HG02678 (cell line): ENCODE results near the gene SNX30.

Experiments
- ATAC-seq: cut with Tn5 transposase; IDR thresholded peaks from one replicate; pipeline ENCODE4 v1.9.1; 2021; ENCODE audit warnings: mild to moderate bottlenecking, moderate library complexity; ENCODE audit not compliant: unreplicated experiment

Gene SNX30

DNA sequence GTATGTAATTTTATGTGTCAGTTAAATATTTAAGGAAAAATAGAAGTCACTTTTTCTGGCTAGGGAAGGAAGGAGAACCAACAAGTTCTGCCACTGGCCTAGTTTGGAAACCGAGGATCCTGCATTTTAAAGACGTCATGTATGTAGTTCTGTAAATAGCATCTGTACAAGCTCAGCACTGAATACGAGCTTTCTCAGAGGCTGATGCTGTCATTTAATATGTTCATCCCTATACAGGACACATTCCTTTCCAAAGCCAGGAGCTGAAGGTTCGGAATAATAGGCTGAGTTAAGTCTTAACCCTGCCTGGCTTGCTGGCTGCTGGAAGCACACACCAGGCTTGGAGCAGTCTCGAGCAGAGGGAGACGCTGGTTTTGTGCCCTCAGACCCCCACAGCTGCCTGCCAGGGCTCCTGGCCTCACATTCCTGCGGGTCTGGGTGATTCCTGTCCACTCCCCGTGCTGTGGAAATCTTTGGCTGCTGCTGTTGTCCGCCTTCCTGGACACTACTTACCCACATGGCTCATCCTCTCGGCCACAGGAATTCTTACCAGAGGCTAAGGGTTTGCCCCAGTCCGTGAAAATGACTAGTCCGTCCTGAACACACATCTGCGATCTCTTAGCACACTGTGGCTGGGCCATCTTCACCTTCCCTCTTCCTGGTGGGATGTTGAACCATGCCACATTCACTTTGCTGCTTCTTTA lies 103.5 kb downstream of the SNX30 start:
- no peak for ATAC-seq

DNA sequence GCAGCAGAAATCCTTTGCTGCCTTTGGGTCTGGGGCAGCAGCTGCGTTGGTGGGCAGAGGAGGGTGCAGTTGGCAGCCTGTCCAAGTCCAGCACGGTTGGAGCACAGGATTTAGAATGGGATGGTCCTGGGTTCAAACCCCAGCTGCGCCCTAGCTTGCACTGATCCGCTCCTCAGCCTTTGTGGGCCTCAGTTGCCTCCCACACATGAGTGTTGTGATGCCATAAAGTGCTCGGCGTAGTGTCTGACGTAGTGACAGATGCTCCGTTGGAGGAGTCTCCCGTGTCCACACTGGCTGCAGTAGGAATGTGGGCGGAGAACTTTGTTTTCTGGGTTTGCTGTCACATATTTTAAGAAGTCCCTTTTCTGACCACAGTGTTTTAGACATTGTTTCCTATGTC lies 104.1 kb downstream of the SNX30 start:
- ATAC-seq = no peak

DNA sequence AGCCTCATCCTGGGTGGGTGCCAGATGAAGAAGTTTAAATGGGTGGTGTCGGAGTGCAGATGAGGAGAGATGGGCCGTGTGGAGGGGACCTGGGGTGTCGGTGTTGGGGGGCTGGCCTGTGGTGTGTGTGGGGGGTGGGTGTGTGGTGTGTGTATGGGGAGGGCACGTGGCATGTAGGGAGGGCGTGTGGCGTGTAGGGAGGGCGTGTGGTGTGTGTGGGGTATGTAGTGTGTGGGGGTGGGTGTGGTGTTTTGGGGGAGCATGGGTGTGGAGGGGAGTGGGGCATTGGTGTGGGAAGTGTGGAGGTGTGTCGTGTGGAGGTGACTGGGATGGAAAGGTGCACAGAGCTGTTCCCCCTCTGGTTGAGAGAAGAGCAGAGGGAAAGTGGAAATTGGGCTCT lies 105.6 kb downstream of the SNX30 start:
- no peak for ATAC-seq

DNA sequence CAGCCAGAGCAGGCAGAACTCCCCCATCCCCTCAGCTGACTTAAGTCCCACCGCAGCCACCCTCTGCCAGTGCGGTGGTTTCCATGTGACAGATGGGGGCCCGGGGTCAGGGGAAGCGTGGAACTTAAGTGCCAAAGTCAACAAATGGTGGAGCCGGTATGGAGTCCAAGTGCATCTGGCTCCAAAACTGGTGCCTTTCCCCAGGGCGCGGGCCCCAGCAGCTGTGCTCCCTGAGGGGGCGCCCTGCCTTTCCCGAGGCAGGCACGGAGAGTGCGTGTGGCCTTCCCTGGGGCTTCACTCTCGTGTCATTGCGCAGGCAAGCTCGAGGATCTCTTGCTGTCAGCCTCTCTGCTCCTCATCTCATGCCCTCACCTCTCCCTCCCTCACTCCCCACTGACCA lies 106.3 kb downstream of the SNX30 start:
- ATAC-seq = no peak

DNA sequence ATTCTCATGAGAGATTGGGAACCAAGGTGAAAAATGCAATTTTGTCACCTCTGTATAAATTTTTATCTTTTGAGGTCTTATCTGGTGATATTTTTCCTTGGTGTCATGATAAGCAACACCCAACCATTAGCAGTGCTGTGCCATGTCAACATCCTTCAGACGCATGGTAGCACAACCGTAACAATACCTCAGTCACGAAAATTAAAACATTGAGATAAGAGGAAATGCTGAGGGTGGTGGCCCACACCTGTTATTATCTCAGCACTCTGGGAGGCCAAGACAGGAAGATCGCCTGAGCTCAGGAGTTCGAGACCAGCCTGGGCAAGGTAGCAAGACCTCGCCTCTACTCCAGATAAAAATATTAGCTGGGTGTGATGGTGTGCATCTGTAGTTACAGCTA lies 107.4 kb downstream of the SNX30 start:
- no peak for ATAC-seq

DNA sequence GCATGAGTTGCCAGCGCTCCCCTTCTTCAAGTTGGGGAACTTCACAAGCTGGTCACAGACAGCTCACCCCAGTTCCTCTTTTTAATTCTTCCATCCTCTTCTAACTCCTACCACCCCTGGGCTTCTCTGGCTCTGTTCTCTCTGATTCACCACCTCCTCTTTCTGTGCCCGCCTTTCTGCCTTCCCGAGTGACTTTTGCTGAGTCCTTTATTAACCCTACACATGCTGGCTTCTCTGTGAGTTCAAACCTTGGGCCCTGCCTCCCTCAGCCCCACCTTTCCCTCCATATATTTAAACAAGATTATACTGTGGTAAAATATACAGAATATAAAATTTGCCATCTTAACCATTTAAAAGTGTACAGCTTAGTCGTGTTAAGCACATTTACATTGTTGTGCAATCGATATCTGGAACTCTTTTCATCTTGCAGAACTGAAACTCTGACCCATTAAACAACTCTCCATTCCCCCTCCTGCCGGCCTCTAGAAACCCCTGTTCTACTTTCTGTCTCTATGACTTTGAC lies 108.1 kb downstream of the SNX30 start:
- ATAC-seq = peak; percentile 69

DNA sequence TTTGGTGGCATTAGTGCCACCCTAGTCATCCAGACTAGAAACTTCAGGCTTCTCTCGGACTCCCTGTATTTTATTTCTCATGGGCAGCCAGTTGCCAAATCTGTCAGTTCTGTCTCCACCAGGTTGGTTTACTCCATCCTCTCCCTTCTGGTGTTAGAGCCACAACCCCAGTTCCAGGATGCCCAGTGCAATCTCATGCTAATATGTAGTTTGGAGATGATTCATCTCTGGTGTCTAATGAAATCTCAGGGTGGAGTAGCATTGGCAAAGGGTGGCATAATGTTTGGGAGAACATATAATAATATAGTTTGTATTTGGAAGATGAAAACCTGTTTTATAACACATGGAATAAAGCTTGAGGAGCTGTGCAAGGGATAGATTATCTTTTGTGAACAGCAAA lies 109.9 kb downstream of the SNX30 start:
- ATAC-seq = no peak

DNA sequence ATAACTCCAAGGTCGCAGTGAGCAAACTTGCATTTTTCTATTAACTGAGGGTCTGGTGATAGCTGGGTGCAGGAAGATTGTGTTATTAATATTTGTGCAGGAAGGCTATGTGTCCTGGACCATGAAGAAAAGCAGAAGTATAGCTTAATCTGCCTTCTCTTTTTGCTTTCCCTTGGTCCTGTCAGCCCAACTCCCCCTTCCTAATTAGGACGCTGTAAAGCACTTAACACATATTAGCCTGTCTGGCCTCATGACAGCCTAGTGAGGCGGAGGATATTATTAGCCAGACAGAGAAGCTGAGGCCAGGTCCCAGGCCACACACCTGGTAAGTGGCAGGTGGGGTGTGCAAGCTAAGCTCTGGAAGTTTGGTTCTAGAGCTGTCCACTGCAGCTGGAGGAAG lies 110.6 kb downstream of the SNX30 start:
- ATAC-seq = no peak

DNA sequence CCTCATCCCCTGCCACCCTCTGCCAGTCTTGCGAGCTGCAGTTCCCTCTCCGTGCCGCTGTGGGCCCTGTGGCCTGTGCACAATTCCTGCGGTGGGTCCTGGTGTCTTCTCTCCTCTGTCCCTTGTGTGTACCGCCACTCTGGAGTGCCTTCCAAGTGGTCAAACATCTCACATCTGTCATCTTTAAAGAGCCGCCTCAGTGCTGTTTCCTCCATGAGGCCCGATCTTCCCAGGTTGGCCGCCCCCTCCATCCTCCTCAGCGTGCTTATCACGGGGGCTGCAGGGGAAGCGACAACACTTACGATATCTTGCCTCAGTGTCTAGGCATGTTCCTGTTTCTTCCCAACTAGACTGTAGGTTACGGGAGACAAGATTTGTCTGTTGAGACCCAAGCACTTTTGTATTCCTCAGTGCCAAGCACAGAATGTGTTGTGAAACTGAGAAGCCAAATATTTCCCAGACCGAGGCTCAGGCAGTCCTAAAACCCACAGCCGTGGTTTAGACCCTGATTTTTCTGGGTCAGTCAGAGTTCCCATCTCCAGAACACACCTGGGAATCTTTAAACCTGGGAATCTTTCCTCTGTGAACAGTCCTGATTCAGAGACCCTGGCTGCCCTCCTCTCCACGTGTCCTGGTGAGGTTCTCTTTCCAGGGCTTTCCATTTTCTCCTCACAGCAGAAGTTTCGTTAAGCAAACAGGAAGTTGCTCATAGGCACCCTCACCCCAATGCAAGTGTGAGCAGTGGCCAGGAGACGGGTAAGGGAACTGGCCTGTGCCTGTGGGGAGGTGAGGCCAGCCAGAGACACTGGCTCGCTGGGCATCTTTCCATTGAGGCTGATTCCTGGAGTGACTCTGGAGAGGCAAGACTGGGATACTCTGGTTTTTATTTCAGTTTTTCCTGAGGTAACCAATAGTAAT lies 111.3 kb downstream of the SNX30 start:
- no peak for ATAC-seq

DNA sequence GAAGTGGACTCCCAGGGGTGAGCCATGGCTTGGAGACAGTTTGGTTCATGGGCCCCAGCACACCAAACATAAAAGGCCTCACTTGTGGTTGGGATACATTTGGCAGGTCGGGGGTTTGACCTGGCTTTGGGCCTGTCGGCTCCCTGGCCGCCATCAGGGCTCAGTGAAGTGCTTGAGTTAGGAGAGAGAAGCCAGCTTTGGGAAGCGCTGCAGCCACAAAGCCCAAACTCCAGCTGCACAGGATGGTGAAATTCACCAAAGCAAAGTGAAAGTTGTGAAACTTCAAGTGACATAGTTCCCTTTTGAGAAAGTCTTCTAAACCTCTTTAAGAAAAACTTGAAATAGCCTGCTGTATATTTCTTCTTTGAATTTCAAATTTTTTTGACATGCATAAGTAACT lies 112.7 kb downstream of the SNX30 start:
- no peak for ATAC-seq

DNA sequence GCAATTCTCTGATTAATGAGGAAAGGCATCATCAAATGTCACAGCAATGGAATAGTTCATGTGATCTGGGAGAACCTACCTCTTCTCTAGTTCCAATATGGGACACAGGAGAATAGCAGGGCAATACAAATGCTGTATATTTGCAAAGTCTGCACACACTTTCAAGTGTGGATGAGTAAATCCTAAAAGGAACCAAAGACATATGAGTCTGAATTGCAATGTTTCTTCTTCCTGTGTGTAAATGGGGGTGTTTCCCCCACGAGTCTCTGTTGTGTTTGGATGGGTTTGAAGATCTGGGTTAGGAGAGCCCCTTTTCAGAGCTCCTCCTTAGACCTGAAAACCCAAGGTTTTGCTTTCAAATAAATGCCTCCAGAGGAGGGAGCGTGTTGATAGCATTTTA lies 113.2 kb downstream of the SNX30 start:
- no peak for ATAC-seq

DNA sequence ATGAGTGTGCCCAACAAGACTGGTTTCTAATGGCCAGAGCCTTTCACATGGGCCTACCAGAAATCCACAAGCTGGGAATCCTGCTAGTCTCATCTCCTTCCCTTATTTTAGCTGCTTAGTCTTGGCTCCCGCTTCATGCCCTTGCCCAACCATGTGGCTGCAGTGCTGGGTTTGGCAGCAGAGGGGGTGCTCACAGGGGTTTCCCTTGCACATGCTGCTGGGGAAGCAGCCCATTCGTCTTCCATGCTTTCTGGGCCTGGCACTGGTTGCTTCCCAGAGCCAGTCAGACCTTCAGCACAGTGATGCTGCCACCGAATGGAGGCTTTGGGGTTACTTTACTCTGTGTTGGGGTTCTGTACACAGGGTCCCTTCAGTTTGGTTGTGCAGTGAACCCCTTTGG lies 113.8 kb downstream of the SNX30 start:
- ATAC-seq = no peak

DNA sequence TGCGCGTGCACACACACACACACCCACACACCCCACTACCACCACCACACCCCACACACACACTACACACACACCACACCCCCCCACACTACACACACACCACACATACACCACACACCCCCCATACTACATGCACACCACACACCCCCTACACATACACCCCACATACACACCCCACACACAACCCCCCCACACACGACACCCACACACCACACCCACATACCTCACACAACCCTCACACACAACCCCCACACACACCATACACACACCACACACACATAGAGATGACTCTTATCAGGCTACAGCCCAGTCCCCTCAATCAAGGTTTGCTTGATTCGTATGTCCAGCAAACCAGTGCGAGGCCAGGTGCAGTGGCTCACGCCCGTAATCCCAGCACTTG lies 114.4 kb downstream of the SNX30 start:
- ATAC-seq = no peak

DNA sequence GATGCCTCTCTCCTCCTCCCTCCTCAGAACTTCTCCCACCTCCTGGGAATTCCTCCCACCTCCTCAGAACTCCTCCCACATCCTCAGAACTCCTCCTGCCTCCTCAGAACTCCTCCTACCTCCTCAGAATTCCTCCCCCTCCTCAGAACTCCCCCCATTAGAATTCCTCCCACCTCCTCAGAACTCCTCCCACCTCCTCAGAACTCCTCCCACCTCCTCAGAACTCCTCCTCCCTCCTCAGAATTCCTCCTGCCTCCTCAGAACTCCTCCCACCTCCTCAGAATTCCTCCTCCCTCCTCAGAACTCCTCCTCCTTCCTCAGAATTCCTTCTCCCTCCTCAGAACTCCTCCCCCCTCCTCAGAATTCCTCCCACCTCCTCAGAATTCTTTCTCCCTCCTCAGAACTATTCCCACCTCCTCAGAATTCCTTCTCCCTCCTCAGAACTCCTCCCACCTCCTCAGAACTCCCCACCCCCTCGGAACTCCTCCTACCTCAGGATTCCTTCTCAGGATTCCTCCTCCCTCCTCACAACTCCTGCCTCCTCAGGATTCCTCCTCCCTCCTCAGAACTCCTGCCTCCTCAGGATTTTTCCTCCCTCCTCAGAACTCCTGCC lies 116.2 kb downstream of the SNX30 start:
- ATAC-seq = no peak

DNA sequence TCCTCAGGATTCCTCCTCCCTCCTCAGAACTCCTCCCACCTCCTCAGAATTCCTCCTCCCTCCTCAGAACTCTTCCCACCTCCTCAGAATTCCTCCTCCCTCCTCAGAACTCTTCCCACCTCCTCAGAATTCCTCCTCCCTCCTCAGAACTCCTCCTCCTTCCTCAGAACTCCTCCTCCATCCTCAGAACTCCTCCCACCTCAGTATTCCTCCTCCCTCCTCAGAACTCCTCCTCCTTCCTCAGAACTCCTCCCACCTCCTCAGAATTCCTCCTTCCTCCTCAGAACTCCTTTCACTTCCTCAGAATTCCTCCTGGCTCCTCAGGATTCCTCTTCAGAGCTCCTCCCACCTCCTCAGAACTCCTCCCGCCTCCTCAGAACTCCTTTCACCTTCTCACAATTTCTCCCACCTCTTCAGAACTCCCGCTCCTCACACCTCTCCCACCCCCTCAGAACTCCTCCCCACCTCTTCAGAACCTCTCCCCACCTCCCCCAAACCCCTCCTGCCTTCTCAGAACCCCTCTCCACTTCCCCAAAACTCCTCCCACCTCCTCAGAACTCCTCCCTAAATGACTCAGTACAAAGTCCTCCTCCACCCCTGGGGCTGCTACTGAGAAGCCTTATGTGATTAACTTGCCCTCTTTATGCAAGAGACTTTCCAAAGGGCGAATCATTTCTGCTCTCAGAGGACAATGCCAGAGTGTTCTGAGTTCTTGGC lies 116.9 kb downstream of the SNX30 start:
- no peak for ATAC-seq

DNA sequence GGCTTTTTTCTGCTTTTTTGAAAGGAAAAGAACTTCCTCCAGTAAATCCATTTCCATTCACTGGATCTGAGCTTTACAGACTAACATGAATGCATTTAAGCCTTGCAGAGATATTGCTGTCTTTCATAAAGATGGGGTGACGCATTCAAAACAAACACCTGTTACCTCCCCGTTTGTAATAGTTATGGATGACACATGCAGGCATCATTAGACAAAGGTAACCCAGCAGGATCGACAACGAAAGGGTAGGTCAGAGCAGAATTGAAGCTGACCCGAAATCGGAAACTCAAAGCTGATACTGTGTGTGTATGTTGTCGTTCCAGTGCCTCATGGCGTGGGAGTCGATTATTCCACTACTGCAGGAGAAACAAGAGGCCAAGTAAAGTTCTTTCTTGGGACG lies 117.9 kb downstream of the SNX30 start:
- ATAC-seq = no peak

DNA sequence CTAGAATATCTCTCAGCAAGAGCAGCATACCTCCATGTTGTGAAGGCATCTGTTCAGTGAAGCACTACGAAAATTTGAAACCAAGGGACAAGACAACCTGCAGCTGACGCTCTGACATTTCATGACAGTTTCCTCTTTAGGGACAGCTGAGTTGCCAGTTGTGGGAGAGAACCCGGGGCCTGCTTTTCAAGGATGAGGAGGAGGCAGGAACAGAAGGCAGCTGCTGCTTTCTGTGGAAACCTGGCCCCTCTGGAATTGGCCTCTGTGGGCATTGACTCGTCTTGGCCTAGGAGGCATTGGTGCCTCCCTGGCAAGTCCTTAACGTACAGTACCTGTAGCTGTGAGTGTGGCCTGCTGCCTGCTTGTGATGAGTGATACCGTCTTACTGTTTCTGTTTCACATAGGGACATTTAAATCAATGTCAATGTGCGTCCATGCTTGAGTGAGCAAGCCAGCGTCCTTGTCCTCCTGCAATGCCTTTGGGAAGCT lies 118.5 kb downstream of the SNX30 start:
- ATAC-seq = no peak

DNA sequence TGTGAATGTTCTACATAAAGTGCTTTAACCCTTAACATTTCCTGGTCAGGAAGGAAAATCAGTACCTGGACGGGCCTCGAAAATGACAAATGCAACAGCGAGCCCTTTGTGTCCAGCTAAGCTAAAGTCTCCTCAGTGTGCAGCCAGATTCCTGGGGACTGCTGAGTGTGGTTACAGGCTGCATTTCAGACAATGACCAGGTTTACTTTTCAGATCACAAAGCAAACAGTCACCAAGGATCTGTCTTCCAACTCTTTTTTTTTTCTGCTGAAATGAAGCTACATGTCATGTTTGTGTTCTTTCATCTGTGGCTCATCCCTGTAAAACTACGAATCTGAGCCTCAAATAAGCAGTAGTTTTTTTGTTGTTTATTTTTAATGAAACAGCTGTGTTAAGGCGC lies 119.4 kb downstream of the SNX30 start:
- ATAC-seq = no peak

DNA sequence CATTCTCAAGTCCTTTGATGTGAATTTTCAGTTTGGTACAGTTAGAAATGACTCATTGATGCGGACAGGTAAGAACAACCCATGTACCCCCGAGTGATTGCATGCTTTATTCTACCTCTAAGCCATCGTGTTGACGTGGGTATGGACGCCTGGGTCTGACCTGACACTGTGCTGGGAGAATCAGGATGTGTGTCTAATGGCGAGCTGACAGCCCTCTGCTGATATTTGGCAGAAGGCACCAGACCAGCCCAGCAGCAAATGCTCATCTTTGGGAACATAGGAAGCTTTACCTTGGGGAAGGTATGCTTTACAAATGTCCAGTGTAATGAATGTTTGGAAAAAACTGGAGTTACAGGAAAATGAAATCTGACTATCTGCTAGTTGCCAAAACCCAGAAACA lies 120.0 kb downstream of the SNX30 start:
- ATAC-seq = no peak

DNA sequence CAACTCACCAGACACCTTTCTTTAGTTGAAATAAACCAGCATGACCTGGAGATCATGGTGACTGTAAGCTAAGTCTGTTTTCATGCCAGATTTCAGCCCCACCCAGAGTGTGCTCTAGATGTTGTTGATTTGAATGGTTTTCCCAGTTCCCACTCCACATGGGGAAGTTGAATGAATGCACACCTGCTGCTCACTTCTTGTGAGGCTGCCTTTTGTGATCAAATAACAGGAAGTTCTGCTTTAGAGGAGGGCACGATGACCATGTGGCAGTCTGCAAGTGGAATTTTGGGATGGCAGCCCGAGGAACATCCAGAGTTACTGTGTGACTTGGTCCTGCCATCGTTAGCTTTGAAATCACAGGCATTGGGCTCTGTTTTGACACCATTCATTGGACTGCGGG lies 121.5 kb downstream of the SNX30 start:
- no peak for ATAC-seq
